Measurements from ENCODE around the gene TPSD1. TPM values are rescaled to one million over a fixed set of nuclear protein-coding genes. Genes with fewer than 3 reads are reported as not detected.

Gene TPSD1
- total and polyA plus RNA-seq, 7 experiments from 2014 or later, result not detected

- H3K27ac Mint-ChIP-seq, result no peak overlapping the region
- DNase-seq (no peak), ATAC-seq (no peak)
- H3K36me3 ChIP-seq (ENCODE audit: control insufficient read depth in 2 of 3, insufficient read depth in 3 of 3, low read length in 3 of 3), result no peaks in the 10 kb centered on the region
- no peaks in the 10 kb centered on the region for H3K27me3 ChIP-seq (ENCODE audit: control insufficient read depth in 2 of 2, insufficient read depth in 2 of 2, low read length in 2 of 2)
- no peaks in the 10 kb centered on the region for H3K36me3 Mint-ChIP-seq
- no peak overlapping the region for H3K4me3 Mint-ChIP-seq
- H3K27ac ChIP-seq (ENCODE audit: low read depth, low read length), result no peak overlapping the region
- H3K9me3 ChIP-seq (ENCODE audit: control insufficient read depth in 2 of 3, low read length in 3 of 3), result no peaks in the 10 kb centered on the region
- H3K4me3 ChIP-seq (ENCODE audit: low read length), result no peak overlapping the region
- ChIA-PET POLR2A (no interaction called here), CTCF (no interaction called here)
- peaks cover 0 to 13% (median 4%) of the 10 kb centered on the region in 5 donors for H3K27me3 Mint-ChIP-seq
- no peaks in the 10 kb centered on the region for H3K4me1 ChIP-seq (ENCODE audit: control insufficient read depth in 2 of 2, insufficient read depth in 2 of 2, low read length in 2 of 2)
- H3K4me1 Mint-ChIP-seq, result peaks cover 0 to 10% (median 0%) of the 10 kb centered on the region in 7 donors
- no peaks in the 10 kb centered on the region for H3K9me3 Mint-ChIP-seq
- intact Hi-C loops (cut with micrococcal nuclease), result no loop called here
These were observed 25.6 kb downstream of the TPSD1 start for GRCh38 chr16:1281517-1281916.

- Histone ChIP-seq H3K27me3 (ENCODE audit: control insufficient read depth in 2 of 2, insufficient read depth in 2 of 2, low read length in 2 of 2) (no peaks in the 10 kb centered on the region), H3K4me3 (ENCODE audit: low read length) (no peak overlapping the region), H3K4me1 (ENCODE audit: control insufficient read depth in 2 of 2, insufficient read depth in 2 of 2, low read length in 2 of 2) (no peaks in the 10 kb centered on the region), H3K9me3 (ENCODE audit: control insufficient read depth in 2 of 3, low read length in 3 of 3) (no peaks in the 10 kb centered on the region), H3K27ac (ENCODE audit: low read depth, low read length) (no peak overlapping the region), H3K36me3 (ENCODE audit: control insufficient read depth in 2 of 3, insufficient read depth in 3 of 3, low read length in 3 of 3) (no peaks in the 10 kb centered on the region)
- ChIA-PET CTCF (no interaction called here), POLR2A (no interaction called here)
- Mint-ChIP-seq H3K4me1 (peaks cover 0 to 10% (median 0%) of the 10 kb centered on the region in 7 donors), H3K36me3 (no peaks in the 10 kb centered on the region), H3K4me3 (no peak overlapping the region), H3K27me3 (peaks cover 0 to 15% (median 4%) of the 10 kb centered on the region in 5 donors), H3K9me3 (no peaks in the 10 kb centered on the region), H3K27ac (no peak overlapping the region)
- ATAC-seq (no peak), DNase-seq (no peak)
- intact Hi-C loops (cut with micrococcal nuclease), result no loop called here
These were observed 26.6 kb downstream of the TPSD1 start for GRCh38 chr16:1282324-1282973.

GRCh38 chr16:1283296-1283695, 27.4 kb downstream of the TPSD1 start:
- no peaks in the 10 kb centered on the region for H3K36me3 ChIP-seq (ENCODE audit: control insufficient read depth in 2 of 3, insufficient read depth in 3 of 3, low read length in 3 of 3)
- Mint-ChIP-seq H3K36me3 (no peaks in the 10 kb centered on the region), H3K9me3 (no peaks in the 10 kb centered on the region), H3K27ac (peak overlapping the region in 1 of 9 donors; percentile 19), H3K27me3 (peaks cover 0 to 23% (median 8%) of the 10 kb centered on the region in 5 donors), H3K4me3 (no peak overlapping the region), H3K4me1 (peaks cover 0 to 5% (median 4%) of the 10 kb centered on the region in 7 donors)
- intact Hi-C loops (cut with micrococcal nuclease), result no loop called here
- CTCF ChIA-PET, result no interaction called here
- H3K9me3 ChIP-seq (ENCODE audit: control insufficient read depth in 2 of 3, low read length in 3 of 3), result no peaks in the 10 kb centered on the region
- H3K4me3 ChIP-seq (ENCODE audit: low read length), result no peak overlapping the region
- no peak overlapping the region for H3K27ac ChIP-seq (ENCODE audit: low read depth, low read length)
- DNase-seq, result no peak
- no peak for ATAC-seq
- H3K27me3 ChIP-seq (ENCODE audit: control insufficient read depth in 2 of 2, insufficient read depth in 2 of 2, low read length in 2 of 2), result no peaks in the 10 kb centered on the region
- no peaks in the 10 kb centered on the region for H3K4me1 ChIP-seq (ENCODE audit: control insufficient read depth in 2 of 2, insufficient read depth in 2 of 2, low read length in 2 of 2)
- POLR2A ChIA-PET, result no interaction called here

- no peaks in the 10 kb centered on the region for H3K9me3 ChIP-seq (ENCODE audit: control insufficient read depth in 2 of 3, low read length in 3 of 3)
- no peaks in the 10 kb centered on the region for H3K36me3 Mint-ChIP-seq
- POLR2A ChIA-PET, result no interaction called here
- H3K27me3 ChIP-seq (ENCODE audit: control insufficient read depth in 2 of 2, insufficient read depth in 2 of 2, low read length in 2 of 2), result no peaks in the 10 kb centered on the region
- no peak for ATAC-seq
- H3K4me3 Mint-ChIP-seq, result no peak overlapping the region
- intact Hi-C loops (cut with micrococcal nuclease), result no loop called here
- no peaks in the 10 kb centered on the region for H3K9me3 Mint-ChIP-seq
- H3K36me3 ChIP-seq (ENCODE audit: control insufficient read depth in 2 of 3, insufficient read depth in 3 of 3, low read length in 3 of 3), result no peaks in the 10 kb centered on the region
- no peak overlapping the region for H3K27ac Mint-ChIP-seq
- CTCF ChIA-PET, result no interaction called here
- H3K4me1 ChIP-seq (ENCODE audit: control insufficient read depth in 2 of 2, insufficient read depth in 2 of 2, low read length in 2 of 2), result no peaks in the 10 kb centered on the region
- H3K4me1 Mint-ChIP-seq, result peaks cover 0 to 5% (median 4%) of the 10 kb centered on the region in 7 donors
- no peak overlapping the region for H3K4me3 ChIP-seq (ENCODE audit: low read length)
- H3K27ac ChIP-seq (ENCODE audit: low read depth, low read length), result no peak overlapping the region
- peaks cover 0 to 23% (median 10%) of the 10 kb centered on the region in 5 donors for H3K27me3 Mint-ChIP-seq
- DNase-seq, result no peak
These were observed 28.2 kb downstream of the TPSD1 start for GRCh38 chr16:1283996-1284616.

GRCh38 chr16:1285669-1286512, 30.0 kb downstream of the TPSD1 start:
- Mint-ChIP-seq H3K27me3 (peaks cover 3 to 27% (median 23%) of the 10 kb centered on the region in 5 donors), H3K4me1 (peaks cover 0 to 12% (median 4%) of the 10 kb centered on the region in 7 donors), H3K4me3 (no peak overlapping the region), H3K9me3 (peaks cover 0 to 2% (median 0%) of the 10 kb centered on the region in 11 donors), H3K27ac (no peak overlapping the region), H3K36me3 (no peaks in the 10 kb centered on the region)
- intact Hi-C loops (cut with micrococcal nuclease), result no loop called here
- CTCF ChIA-PET, result no interaction called here
- Histone ChIP-seq H3K4me3 (ENCODE audit: low read length) (no peak overlapping the region), H3K27me3 (ENCODE audit: control insufficient read depth in 2 of 2, insufficient read depth in 2 of 2, low read length in 2 of 2) (no peaks in the 10 kb centered on the region), H3K4me1 (ENCODE audit: control insufficient read depth in 2 of 2, insufficient read depth in 2 of 2, low read length in 2 of 2) (no peaks in the 10 kb centered on the region), H3K36me3 (ENCODE audit: control insufficient read depth in 2 of 3, insufficient read depth in 3 of 3, low read length in 3 of 3) (no peaks in the 10 kb centered on the region), H3K9me3 (ENCODE audit: control insufficient read depth in 2 of 3, low read length in 3 of 3) (no peaks in the 10 kb centered on the region), H3K27ac (ENCODE audit: low read depth, low read length) (no peak overlapping the region)
- DNase-seq (no peak), ATAC-seq (no peak)
- POLR2A ChIA-PET, result no interaction called here

- Histone ChIP-seq H3K36me3 (ENCODE audit: control insufficient read depth in 2 of 3, insufficient read depth in 3 of 3, low read length in 3 of 3) (no peaks in the 10 kb centered on the region), H3K4me1 (ENCODE audit: control insufficient read depth in 2 of 2, insufficient read depth in 2 of 2, low read length in 2 of 2) (no peaks in the 10 kb centered on the region), H3K27me3 (ENCODE audit: control insufficient read depth in 2 of 2, insufficient read depth in 2 of 2, low read length in 2 of 2) (no peaks in the 10 kb centered on the region), H3K4me3 (ENCODE audit: low read length) (no peak overlapping the region), H3K9me3 (ENCODE audit: control insufficient read depth in 2 of 3, low read length in 3 of 3) (no peaks in the 10 kb centered on the region), H3K27ac (ENCODE audit: low read depth, low read length) (no peak overlapping the region)
- Mint-ChIP-seq H3K9me3 (peaks cover 0 to 2% (median 0%) of the 10 kb centered on the region in 11 donors), H3K4me1 (peaks cover 0 to 12% (median 4%) of the 10 kb centered on the region in 7 donors), H3K4me3 (no peak overlapping the region), H3K27me3 (peaks cover 6 to 32% (median 27%) of the 10 kb centered on the region in 5 donors), H3K27ac (no peak overlapping the region), H3K36me3 (no peaks in the 10 kb centered on the region)
- CTCF ChIA-PET, result no interaction called here
- POLR2A ChIA-PET, result no interaction called here
- no peak for DNase-seq
- no peak for ATAC-seq
- intact Hi-C loops (cut with micrococcal nuclease), result no loop called here
These were observed 30.7 kb downstream of the TPSD1 start for GRCh38 chr16:1286513-1287094.

Measured in naive thymus-derived CD4-positive, alpha-beta T cell (primary cell).